ENCODE results near the gene GDPD3.
"Not testable (repeated sequence)": the region's sequence is repeated elsewhere in the genome, so short reads cannot be mapped to it uniquely, and the experiment has no call there.

Gene GDPD3

DNA sequence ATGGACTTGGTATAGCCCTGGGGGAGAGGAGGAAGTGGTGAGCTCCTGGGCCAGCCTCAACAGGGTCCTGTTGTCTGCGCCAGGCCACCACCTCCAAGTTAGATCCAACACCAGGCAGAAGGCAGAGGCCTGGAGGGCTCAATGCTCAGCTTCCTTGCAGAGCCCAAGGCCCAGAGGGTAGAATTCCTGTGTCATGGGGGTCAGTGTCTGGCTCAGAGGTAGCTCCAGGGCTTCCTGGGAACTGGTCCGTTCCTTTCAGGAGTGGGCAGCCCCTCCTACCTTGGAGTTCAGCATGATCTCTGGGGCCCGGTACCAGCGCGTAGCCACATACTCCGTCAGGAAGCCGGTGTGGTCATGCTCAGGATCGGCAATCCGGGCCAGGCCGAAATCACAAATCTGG lies 4.4 kb upstream of the GDPD3 start:
- TF ChIP-seq PPARA (CRISPR knock-in tag; IDR thresholded peaks at IDR 0.05; ENCODE audit: borderline replicate concordance), result no peak
- no peak for TF ChIP-seq TCF4 (CRISPR knock-in tag; IDR thresholded peaks at IDR 0.05; ENCODE audit: borderline replicate concordance)
- no peak for ATAC-seq

GRCh38 chr16:30116291-30117207 lies 3.2 kb upstream of the GDPD3 start:
- TF ChIP-seq CSDC2 (CRISPR knock-in tag; IDR thresholded peaks at IDR 0.05) (no peak), ZFP3 (CRISPR knock-in tag; IDR thresholded peaks at IDR 0.05) (no peak), GLIS3 (CRISPR knock-in tag; IDR thresholded peaks at IDR 0.05) (no peak), TCF4 (CRISPR knock-in tag; IDR thresholded peaks at IDR 0.05; ENCODE audit: borderline replicate concordance) (no peak), ARNTL (CRISPR knock-in tag; IDR thresholded peaks at IDR 0.05; ENCODE audit: borderline replicate concordance, low read depth) (no peak), OSR1 (CRISPR knock-in tag; IDR thresholded peaks at IDR 0.05) (no peak), ZC3H10 (CRISPR knock-in tag; IDR thresholded peaks at IDR 0.05) (no peak)
- no peak for ATAC-seq

DNA sequence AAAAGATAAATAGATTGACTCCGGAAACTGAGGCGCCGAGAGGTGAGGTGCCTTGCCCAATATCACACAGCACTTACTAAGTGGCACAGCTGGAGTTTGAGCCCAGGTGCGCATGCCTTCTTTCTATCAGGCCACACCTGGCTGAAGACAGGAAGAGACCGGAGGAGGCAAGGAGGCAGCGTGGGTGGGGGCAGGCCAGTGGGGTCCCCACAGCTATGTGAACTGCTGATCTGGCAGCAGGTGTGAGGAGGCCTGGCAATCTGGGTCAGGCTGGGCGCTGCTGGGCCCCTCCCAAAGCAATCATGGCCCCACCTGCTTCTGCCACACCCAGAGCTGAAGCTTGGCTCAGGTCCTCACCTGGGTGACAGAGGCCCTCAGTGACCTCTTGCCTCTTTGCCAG lies 1.9 kb upstream of the GDPD3 start:
- ATAC-seq, result no peak
- TF ChIP-seq, protein P1, sequence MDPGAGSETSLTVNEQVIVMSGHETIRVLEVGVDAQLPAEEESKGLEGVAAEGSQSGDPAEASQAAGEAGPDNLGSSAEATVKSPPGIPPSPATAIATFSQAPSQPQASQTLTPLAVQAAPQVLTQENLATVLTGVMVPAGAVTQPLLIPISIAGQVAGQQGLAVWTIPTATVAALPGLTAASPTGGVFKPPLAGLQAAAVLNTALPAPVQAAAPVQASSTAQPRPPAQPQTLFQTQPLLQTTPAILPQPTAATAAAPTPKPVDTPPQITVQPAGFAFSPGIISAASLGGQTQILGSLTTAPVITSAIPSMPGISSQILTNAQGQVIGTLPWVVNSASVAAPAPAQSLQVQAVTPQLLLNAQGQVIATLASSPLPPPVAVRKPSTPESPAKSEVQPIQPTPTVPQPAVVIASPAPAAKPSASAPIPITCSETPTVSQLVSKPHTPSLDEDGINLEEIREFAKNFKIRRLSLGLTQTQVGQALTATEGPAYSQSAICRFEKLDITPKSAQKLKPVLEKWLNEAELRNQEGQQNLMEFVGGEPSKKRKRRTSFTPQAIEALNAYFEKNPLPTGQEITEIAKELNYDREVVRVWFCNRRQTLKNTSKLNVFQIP (CRISPR knock-in tag; IDR thresholded peaks at IDR 0.05; ENCODE audit: borderline replicate concordance, low read depth), result no peak
- TF ChIP-seq TOX (CRISPR knock-in tag; IDR thresholded peaks at IDR 0.05; ENCODE audit: borderline replicate concordance) (no peak), ZNF8 (CRISPR knock-in tag; IDR thresholded peaks at IDR 0.05) (no peak), TCF4 (CRISPR knock-in tag; IDR thresholded peaks at IDR 0.05; ENCODE audit: borderline replicate concordance) (no peak), ZC3H10 (CRISPR knock-in tag; IDR thresholded peaks at IDR 0.05) (no peak), GLIS3 (CRISPR knock-in tag; IDR thresholded peaks at IDR 0.05) (no peak), RARB (CRISPR knock-in tag; IDR thresholded peaks at IDR 0.05) (no peak), ZFP30 (CRISPR knock-in tag; IDR thresholded peaks at IDR 0.05) (no peak), ZFP3 (CRISPR knock-in tag; IDR thresholded peaks at IDR 0.05) (no peak), ESRRG (CRISPR knock-in tag; IDR thresholded peaks at IDR 0.05) (no peak), SNAI2 (CRISPR knock-in tag; IDR thresholded peaks at IDR 0.05) (no peak), CSDC2 (CRISPR knock-in tag; IDR thresholded peaks at IDR 0.05) (no peak), PPARA (CRISPR knock-in tag; IDR thresholded peaks at IDR 0.05; ENCODE audit: borderline replicate concordance) (no peak), ISL1 (CRISPR knock-in tag; IDR thresholded peaks at IDR 0.05) (no peak), BACH2 (CRISPR knock-in tag; IDR thresholded peaks at IDR 0.05; ENCODE audit: borderline replicate concordance) (no peak), ZNF70 (CRISPR knock-in tag; IDR thresholded peaks at IDR 0.05) (no peak), OSR1 (CRISPR knock-in tag; IDR thresholded peaks at IDR 0.05) (no peak)
- TF ChIP-seq, protein P2, sequence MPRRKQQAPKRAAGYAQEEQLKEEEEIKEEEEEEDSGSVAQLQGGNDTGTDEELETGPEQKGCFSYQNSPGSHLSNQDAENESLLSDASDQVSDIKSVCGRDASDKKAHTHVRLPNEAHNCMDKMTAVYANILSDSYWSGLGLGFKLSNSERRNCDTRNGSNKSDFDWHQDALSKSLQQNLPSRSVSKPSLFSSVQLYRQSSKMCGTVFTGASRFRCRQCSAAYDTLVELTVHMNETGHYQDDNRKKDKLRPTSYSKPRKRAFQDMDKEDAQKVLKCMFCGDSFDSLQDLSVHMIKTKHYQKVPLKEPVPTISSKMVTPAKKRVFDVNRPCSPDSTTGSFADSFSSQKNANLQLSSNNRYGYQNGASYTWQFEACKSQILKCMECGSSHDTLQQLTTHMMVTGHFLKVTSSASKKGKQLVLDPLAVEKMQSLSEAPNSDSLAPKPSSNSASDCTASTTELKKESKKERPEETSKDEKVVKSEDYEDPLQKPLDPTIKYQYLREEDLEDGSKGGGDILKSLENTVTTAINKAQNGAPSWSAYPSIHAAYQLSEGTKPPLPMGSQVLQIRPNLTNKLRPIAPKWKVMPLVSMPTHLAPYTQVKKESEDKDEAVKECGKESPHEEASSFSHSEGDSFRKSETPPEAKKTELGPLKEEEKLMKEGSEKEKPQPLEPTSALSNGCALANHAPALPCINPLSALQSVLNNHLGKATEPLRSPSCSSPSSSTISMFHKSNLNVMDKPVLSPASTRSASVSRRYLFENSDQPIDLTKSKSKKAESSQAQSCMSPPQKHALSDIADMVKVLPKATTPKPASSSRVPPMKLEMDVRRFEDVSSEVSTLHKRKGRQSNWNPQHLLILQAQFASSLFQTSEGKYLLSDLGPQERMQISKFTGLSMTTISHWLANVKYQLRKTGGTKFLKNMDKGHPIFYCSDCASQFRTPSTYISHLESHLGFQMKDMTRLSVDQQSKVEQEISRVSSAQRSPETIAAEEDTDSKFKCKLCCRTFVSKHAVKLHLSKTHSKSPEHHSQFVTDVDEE (CRISPR knock-in tag; IDR thresholded peaks at IDR 0.05), result no peak
- TF ChIP-seq, protein P3, sequence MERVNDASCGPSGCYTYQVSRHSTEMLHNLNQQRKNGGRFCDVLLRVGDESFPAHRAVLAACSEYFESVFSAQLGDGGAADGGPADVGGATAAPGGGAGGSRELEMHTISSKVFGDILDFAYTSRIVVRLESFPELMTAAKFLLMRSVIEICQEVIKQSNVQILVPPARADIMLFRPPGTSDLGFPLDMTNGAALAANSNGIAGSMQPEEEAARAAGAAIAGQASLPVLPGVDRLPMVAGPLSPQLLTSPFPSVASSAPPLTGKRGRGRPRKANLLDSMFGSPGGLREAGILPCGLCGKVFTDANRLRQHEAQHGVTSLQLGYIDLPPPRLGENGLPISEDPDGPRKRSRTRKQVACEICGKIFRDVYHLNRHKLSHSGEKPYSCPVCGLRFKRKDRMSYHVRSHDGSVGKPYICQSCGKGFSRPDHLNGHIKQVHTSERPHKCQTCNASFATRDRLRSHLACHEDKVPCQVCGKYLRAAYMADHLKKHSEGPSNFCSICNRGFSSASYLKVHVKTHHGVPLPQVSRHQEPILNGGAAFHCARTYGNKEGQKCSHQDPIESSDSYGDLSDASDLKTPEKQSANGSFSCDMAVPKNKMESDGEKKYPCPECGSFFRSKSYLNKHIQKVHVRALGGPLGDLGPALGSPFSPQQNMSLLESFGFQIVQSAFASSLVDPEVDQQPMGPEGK (CRISPR knock-in tag; IDR thresholded peaks at IDR 0.05; ENCODE audit: borderline replicate concordance), result no peak

DNA sequence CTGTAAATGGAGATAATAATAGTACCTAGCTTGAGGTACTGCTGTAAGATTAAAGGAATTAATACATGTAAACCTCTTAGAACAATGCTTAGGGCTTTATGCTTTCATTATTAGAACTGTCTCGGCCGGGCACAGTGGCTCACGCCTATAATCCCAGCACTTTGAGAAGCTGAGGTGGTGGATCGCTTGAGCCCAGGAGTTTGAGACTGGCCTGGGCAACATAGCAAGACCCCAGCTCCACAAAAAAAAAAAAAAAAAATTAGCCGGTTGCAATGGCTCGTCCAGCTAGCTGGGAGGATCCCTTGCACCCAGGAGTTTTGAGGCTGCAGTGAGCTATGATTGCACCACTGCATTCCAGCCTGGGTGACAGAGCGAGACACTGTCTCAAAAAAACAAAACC lies 1.5 kb upstream of the GDPD3 start:
- ATAC-seq, result not testable (repeated sequence)

DNA sequence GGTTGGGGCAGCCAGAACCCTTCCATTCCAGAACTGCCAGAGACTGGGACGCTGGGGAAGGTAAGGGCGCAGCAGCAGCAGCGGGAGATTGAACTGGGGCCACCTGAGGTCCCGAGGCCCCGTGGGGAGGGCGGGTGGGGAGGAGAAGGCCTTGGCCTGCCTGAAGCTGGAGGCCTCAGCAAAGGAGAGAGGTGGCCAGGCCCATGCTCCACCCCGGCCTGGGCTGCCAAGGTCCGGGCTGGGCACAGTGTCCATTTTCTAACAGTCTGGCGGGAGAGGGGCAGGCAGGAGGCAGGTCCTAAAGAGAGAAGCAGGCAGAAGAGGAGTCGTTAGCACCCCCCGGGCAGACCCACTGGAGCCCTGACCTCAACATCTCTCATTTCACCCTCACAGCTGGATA lies 1.1 kb upstream of the GDPD3 start:
- no peak for TF ChIP-seq ISL1 (CRISPR knock-in tag; IDR thresholded peaks at IDR 0.05)
- TF ChIP-seq, protein P4, sequence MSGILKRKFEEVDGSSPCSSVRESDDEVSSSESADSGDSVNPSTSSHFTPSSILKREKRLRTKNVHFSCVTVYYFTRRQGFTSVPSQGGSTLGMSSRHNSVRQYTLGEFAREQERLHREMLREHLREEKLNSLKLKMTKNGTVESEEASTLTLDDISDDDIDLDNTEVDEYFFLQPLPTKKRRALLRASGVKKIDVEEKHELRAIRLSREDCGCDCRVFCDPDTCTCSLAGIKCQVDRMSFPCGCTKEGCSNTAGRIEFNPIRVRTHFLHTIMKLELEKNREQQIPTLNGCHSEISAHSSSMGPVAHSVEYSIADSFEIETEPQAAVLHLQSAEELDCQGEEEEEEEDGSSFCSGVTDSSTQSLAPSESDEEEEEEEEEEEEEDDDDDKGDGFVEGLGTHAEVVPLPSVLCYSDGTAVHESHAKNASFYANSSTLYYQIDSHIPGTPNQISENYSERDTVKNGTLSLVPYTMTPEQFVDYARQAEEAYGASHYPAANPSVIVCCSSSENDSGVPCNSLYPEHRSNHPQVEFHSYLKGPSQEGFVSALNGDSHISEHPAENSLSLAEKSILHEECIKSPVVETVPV (CRISPR knock-in tag; IDR thresholded peaks at IDR 0.05), result no peak
- TF ChIP-seq ZC3H10 (CRISPR knock-in tag; IDR thresholded peaks at IDR 0.05), result no peak
- TF ChIP-seq TOX (CRISPR knock-in tag; IDR thresholded peaks at IDR 0.05; ENCODE audit: borderline replicate concordance), result no peak
- TF ChIP-seq SNAI2 (CRISPR knock-in tag; IDR thresholded peaks at IDR 0.05), result no peak
- TF ChIP-seq ZFP3 (CRISPR knock-in tag; IDR thresholded peaks at IDR 0.05), result no peak
- TF ChIP-seq, protein P3 (CRISPR knock-in tag; IDR thresholded peaks at IDR 0.05; ENCODE audit: borderline replicate concordance), result no peak
- ATAC-seq, result no peak

Data from SK-N-SH treated with all-trans-retinoic acid at 6 μM for 48 hours (cell line).